SH-SY5Y (cell line): ENCODE data around the gene SNN.

Source experiments
- GATA2 ChIP-seq: IDR thresholded peaks from 2 replicates; pipeline ENCODE4 v1.6.1; 2011; ENCODE audit warnings: mild to moderate bottlenecking, low read depth, low read length
- GATA3 ChIP-seq: IDR thresholded peaks from 2 replicates; pipeline ENCODE4 v1.6.1; 2011; ENCODE audit warnings: low read depth, mild to moderate bottlenecking, low read length, moderate library complexity

DNA sequence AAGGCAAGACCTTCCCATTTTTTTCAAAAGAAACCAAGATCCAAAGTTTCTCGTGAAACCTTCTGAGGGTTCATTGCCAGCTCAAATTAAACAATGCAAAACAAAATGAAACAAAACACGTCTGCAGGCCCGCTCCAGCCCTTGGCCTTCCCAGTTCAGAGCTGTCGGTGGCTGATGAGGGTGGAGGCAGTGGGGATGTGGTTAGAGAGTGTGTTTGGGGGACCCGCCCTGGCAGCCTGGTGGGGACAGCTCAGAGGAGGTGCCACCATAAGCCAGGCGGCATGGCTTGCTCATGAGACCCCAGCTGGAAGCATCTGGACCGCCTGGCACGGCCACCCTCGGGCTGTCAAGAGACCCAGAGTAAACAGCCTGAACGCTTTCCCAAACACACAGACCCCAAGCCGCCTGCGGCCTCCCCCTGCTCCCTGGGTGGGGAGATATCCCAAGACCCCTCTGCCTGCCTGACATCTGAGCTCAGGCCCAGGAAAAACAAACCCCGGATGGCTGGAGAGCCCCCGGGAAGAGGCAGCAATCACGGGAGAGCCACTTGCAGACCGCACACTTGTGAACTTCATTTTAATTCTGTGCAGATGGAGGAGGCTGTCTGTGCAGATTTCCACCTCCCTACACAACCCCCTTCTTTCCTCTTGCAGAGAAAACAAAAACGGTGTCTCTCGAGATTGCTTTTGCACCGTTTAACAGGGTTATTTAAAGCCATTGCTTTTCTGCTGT lies 46.2 kb upstream of the SNN start:
- no peak for TF ChIP-seq GATA3
- no peak for TF ChIP-seq GATA2
